NCI-H128 (cell line): ENCODE measurements around the gene PCOLCE2.

ENCODE experiments used
- DNase-seq: peaks from one replicate; lab custom pipeline; 2025; ENCODE audit not compliant: unreplicated experiment; lab: John Stamatoyannopoulos, UW

PCOLCE2 gene

DNA sequence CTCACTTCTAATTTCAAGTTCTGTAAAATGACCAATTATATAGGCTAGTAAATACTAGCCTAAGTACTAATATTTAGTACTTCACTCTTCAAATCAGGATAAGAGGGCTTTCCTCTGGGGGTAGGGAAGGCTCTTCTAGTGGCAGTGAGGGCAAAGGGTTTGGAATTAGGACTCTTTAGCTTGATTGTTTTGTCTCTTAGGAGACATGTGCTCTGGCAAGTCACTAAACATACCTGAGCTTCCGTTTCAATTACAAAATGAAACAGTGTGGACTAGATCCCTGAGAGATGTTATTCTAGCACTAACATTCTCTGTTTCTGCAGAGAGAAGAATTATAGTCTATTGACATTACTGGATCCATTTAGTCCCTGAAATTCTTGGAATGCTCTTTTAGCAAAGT is 71.5 kb downstream of the PCOLCE2 start:
- no peak for DNase-seq

DNA sequence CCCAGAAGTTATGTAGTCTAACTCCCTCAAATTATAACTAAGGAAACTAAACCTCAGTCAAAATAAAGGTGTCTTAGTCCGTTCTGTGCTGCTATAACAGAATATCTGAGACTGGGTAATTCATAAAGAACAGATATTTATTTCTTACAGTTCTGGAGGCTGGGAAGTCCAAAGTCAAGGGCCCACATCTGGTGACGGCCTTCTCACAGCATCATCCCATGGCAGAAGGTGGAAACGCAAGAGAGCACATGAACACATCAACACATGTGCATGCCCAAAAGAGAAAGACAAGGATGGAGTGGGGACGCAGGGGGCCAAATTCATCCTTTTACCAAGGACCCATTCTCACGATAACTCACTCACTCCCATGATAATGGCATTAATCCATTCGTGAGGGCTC is 73.1 kb downstream of the PCOLCE2 start:
- no peak for DNase-seq

DNA sequence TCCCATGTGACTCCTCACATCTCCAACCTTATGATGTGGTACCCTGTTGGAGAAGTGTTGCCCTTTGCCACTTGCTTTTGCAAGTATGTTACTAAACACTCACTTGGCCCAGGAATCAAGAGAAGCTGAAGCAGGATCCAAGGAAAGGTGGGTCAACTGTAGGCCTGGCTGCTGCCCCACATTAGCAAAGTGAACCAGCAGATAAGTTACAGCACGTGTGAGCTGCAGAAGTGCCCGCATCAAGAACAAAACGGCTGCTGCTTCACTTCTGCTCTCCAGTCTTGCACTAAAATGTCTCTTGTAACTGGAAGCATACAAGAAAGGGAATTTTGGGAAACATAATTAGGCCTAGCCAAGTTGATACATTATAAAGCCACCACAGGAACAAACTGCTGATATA is 79.6 kb downstream of the PCOLCE2 start:
- no peak for DNase-seq

DNA sequence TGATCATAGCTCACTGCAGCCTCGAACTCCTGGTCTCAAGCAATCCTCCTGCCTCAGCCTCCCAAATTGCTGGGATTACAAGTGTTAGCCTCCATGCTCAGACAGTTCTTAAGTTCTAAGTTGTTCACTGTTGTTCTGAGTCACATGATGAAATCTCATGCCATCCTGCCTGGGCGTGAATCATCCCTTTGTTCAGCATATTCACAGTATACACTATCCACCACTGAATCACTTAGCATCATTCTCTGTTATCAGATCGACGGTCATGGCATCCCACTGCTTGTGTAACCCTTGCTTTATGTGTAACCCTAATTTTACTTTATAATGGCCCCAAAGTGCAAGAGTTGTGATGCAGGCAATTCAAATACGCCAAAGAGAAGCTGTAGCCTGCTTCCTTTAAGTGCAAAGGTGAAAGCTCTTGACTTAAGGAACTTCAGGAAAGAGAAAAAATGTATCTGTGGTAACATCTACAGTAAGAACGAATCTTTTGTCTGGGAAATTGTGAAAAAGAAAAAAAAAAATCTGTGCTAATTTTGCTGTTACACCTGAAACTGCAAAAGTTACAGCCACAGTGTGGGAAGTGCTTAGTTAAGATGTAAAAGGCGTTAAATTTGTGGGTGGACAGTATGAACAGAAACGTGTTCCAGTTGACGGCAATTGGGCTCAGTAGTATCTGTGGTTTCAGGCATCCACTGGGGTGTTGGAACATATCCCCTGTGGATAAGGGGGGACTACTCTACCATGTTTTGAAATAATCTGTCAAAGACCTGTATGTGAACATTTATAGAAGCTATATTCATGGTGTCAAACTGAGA is 80.6 kb downstream of the PCOLCE2 start:
- DNase-seq, result no peak

DNA sequence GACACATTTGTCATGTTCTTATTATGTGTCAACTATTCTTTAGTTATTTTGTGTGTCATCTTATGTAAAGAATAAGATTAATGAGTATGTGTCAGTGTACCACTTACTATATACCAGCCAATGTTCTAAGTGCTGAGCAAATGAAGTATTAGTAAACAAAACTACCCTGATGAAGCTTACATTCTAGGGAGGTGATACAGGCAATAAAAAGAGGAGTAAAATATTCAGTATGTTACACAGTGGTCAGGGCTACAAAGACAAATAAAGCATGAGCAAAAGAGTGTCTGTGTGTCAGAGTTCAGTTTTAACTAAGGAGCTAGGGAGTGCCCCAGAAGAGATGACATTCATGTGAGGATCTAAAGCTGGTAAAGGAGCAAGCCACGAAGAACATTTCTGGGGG is 86.0 kb downstream of the PCOLCE2 start:
- no peak for DNase-seq

DNA sequence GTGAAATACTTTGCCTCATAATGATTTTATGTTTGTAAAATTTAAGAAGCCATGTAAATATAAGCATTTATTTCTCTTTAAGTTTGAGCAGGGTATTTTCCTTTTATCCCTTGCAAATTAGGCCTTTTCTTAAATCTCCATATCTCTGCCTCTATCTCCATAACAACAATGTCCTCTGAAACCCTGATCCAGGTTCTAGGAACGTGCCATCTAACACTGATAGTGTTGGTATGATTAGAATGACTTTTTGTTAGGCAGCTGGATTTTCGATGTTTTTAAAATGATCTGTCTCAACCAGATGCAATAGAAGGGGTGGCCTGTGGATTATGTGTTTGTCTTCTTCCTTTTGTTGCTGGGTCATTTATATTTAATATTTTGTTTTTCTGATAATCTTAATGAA is 87.1 kb downstream of the PCOLCE2 start:
- no peak for DNase-seq

DNA sequence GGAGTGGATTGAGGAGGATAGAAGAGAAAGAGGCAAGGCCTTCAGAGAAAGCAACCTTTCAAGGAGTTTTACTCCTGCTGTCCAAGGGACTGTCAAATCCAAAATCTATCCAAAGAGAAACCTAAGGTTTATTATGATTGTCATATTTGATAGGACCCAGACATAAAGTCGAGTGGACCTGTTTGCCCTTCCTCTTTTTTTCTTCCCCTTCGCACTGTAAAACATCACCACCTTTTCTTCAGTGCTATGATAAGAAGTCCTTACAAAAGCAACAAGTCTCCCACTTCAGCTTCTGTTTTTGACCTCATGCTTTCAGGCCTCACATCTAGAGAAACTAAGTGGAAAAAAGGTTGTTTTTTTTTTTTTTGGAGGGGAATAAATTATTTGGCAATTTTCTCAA is 92.1 kb downstream of the PCOLCE2 start:
- DNase-seq, result no peak

DNA sequence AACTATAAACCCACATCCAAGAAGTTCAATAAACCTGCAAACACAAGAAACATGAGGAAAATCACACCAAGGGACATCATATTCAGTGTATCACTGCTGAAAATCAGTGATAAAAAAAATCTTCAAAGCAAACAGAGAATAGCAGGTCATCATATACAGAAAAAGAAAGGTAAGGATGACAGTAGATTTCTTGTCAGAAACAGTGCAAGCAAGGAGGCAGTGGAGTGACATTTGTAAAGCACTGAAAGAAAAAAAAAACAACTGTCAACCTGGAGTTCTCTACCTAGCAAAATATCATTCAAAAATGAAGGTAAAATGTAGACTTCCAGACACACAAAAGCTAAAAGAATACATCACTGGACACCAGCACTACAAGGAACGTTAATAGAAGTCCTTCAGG is 93.6 kb downstream of the PCOLCE2 start:
- DNase-seq, result no peak

DNA sequence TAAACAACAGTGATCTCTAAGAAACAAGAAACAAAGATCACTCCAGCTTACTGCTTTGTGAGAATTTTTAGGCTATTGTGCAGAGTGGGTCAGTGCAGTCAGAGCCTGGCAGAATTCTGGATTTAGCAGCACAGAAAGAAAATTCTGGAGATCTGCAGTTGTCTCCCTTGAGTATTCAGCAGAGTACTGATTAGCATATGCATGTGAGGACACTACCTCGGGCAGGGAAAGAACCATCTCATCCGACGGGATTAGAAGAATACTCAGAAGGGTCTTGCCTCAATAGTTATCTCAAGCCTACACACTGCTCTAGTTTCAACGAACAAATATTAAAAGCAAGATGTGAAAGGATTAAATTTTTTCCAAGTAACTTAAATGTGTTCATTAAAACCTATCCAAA is 94.4 kb downstream of the PCOLCE2 start:
- DNase-seq, result no peak

DNA sequence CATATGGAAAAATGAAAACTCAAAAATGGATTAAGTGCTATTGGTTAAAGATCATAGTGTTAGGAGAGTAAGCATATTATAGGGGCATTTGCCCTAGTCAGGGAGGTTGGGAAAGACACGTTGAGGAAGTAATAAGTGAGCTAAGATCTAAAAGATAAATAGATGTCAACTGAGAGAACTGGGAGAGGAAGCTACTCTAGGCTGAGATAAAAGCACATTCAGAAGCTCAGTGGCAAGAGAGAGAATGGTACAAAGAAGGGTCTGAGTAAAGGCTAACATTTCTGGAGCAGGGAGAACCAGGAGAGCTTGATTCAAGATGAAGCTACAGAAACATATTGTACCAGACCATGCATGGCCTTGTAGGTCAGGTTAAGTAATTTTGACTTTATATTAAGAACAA is 101.2 kb downstream of the PCOLCE2 start:
- DNase-seq, result no peak

DNA sequence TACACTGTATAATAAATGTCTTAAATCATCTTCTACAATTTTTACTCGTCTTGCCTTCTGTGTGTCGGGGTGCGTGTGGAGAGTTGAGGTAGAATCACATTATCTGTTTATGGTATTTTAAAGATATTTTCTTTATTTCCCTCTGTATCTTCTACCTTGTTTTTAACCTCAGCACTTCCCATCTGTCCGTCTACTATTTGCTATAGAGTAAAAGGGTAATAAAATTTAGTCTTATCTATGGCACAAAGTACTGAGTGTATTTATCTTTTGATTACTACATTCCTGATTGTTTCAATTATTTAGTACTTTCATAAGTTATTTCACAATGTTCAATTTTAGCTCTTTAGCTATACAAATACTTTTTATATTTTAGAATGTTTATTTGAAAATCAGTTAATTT is 102.9 kb downstream of the PCOLCE2 start:
- DNase-seq, result no peak

DNA sequence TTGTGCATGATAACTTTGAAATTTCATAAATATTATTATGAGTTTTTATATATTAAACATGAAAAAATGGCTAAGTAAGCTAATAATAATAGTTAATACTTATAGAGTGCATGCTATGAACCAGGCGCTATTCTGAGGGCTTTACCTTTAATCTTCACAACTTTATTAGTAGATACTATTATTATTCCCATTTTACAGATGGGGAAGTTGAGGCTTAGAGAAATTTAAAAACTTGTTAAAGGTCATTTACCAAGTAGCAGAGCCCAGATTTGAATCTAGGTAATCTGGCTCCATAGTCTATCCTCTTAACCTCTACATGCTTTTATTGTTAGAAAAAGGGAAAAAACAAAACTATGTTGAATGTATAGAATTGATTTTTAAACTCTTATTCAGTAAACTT is 104.7 kb downstream of the PCOLCE2 start:
- no peak for DNase-seq

DNA sequence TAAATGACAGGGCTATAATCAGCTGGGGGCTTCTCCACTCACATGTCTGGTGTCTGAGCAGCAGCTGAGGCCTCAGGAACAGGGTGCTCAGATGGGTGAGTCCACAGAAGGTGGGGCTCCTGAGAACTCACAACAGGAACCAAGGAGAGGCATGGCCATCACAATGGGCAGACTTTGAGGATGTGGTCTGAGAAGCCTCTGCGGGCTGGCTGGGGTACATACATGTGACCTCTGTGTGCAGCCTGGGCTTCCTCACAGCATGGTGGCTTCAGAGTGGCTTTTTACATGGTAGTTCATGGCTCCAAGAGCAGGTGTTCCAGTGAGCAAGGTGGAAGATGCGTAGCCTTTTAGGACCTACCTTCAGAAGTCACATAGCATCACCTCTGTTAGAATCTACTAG is 106.3 kb downstream of the PCOLCE2 start:
- DNase-seq, result no peak

DNA sequence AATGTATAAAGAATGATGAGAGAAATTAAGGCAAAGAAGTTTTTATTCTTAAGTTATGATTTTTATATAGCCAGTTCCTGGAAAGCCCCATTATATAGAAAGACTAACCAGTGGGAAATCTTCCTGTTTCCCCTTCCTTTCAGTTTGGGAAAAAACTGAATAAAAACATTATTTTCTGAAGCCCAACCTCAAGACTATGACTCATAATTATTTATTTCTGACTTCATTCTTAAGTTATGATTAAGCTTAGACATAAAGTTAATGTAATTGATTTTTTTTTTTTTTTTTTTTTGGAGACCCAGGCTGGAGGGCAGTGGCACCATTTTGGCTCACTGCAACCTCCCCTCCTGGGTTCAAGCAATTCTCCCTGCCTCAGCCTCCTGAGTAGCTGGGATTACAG is 109.3 kb downstream of the PCOLCE2 start:
- DNase-seq, result no peak

DNA sequence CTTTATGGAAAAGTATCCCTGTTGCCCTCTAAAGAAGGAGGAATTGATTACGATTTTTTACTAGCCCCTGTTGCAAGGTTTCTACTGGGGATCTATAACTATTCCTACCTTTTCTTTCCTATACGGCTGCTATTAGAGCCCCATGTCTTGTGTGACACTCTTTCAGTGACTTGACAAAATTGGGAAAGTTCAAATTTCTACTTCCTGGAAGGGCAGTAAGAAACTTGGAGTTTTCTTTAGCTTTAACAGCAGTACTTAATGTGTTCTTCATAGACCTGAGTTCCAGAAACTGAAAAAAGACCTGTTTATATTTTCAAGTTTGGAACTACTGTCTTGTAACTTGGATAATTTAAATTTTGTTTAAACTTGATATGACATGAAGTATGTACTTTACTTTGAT is 110.3 kb downstream of the PCOLCE2 start:
- DNase-seq, result no peak

DNA sequence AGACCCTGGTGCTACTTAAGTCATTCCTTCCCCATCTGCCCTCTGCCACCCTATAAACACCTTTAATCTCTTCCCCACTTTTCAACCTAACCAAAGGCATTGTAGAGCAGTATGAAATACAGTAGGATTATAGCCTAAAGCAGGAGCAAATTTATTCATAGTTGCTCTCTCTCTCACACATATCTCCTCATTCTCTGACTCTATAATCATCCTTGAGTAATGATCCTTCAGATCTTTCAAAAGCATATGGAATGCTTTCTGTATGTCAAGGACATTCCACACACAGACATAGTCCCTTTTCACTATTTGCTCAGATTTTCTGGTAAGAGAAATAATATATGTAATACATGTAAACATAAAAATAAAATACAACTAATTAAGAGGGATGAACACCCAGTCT is 111.0 kb downstream of the PCOLCE2 start:
- DNase-seq, result no peak

DNA sequence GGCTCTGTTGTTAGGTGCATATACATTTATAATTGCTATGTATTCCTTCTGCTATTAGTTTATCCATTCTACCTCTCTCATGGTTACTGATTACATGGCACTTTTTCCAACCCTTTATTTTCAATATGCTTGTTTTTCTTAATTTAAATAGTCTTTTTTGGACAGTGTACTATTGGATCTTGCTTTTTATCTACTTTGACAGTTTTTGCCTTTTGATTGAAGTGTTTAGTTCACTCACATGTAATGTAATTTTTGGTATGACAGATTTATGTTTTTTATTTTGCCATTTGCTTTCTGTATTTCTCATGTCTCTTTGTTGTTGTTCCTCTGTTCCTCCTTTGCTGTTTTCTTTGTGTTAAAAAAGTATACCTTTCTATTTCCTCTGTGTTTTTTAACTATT is 120.5 kb downstream of the PCOLCE2 start:
- no peak for DNase-seq
